Panc1 (cell line): Measurements from ENCODE around the gene MYBPH.

Experiments
- TF ChIP-seq, protein P1 (sequence below): fragments of 450-650 bp; IDR thresholded peaks from 2 replicates; pipeline ENCODE4 v1.5.1; 2017; ENCODE audit warnings: mild to moderate bottlenecking
- TF ChIP-seq, protein P2 (sequence below), 2 experiments: IDR thresholded peaks; 2 replicates each; pipeline ENCODE4 v1.6.1; 2011 to 2012; ENCODE audit warnings: low read depth in 2 of 2, control low read depth in 1 of 2, low read length in 1 of 2, mild to moderate bottlenecking in 1 of 2, moderate library complexity in 1 of 2; ENCODE audit not compliant: insufficient read depth in 1 of 2

DNA sequence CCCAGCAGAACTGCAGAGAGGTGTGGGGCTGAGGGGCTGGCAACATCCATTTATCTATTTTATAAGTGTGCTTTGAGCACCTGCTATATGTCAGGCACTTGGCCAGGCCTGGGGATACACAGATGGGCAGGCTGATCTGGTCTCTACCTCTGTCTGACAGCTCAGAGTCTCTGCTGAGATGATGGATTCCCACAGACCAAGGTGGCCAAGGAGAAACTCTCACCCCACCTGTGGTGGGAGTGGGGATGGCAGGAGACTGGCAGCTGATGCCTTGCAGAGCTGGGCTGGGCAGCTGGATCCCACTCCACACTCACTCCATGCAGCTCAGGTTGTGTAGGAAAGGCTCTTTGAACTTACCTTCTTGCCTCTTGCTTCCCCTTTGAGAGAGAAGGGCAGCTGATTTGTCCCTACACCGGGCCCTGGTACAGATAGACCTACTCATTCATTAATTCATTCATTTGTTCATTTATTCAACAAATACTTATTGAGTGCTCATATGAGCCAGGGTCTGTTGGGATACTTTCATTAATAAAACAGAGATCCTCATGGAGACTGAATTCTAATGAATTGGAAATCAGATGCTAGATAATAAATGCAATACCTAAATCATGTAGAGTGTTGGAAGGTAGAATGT, 39.1 kb downstream of the MYBPH start:
- TF ChIP-seq, protein P1, sequence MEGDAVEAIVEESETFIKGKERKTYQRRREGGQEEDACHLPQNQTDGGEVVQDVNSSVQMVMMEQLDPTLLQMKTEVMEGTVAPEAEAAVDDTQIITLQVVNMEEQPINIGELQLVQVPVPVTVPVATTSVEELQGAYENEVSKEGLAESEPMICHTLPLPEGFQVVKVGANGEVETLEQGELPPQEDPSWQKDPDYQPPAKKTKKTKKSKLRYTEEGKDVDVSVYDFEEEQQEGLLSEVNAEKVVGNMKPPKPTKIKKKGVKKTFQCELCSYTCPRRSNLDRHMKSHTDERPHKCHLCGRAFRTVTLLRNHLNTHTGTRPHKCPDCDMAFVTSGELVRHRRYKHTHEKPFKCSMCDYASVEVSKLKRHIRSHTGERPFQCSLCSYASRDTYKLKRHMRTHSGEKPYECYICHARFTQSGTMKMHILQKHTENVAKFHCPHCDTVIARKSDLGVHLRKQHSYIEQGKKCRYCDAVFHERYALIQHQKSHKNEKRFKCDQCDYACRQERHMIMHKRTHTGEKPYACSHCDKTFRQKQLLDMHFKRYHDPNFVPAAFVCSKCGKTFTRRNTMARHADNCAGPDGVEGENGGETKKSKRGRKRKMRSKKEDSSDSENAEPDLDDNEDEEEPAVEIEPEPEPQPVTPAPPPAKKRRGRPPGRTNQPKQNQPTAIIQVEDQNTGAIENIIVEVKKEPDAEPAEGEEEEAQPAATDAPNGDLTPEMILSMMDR: no peak
- TF ChIP-seq, protein P2, sequence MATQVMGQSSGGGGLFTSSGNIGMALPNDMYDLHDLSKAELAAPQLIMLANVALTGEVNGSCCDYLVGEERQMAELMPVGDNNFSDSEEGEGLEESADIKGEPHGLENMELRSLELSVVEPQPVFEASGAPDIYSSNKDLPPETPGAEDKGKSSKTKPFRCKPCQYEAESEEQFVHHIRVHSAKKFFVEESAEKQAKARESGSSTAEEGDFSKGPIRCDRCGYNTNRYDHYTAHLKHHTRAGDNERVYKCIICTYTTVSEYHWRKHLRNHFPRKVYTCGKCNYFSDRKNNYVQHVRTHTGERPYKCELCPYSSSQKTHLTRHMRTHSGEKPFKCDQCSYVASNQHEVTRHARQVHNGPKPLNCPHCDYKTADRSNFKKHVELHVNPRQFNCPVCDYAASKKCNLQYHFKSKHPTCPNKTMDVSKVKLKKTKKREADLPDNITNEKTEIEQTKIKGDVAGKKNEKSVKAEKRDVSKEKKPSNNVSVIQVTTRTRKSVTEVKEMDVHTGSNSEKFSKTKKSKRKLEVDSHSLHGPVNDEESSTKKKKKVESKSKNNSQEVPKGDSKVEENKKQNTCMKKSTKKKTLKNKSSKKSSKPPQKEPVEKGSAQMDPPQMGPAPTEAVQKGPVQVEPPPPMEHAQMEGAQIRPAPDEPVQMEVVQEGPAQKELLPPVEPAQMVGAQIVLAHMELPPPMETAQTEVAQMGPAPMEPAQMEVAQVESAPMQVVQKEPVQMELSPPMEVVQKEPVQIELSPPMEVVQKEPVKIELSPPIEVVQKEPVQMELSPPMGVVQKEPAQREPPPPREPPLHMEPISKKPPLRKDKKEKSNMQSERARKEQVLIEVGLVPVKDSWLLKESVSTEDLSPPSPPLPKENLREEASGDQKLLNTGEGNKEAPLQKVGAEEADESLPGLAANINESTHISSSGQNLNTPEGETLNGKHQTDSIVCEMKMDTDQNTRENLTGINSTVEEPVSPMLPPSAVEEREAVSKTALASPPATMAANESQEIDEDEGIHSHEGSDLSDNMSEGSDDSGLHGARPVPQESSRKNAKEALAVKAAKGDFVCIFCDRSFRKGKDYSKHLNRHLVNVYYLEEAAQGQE (IDR thresholded peaks at IDR 0.05; ENCODE audit: insufficient read depth in 1 of 2, low read depth in 2 of 2, low read length in 1 of 2): no peak
